Putamen (tissue), 1 donor: ENCODE results near the gene WDR5B.
"Not testable (repeated sequence)": the region's sequence is repeated elsewhere in the genome, so short reads cannot be mapped to it uniquely, and the experiment has no call there.

Experiments used
- DNase-seq: peaks from one replicate; pipeline ENCODE4 v3.0.0-alpha.2; 2016; ENCODE audit warnings: low spot score

Gene WDR5B

GRCh38 chr3:122415762-122416654, at the start of gene WDR5B:
Gene WDR5B, minus strand, starts transcription at chr3:122416062. Its CDS starts 534 bp downstream, at chr3:122415528.
- peak; percentile 97 for DNase-seq

GRCh38 chr3:122464659-122465058, 48.8 kb upstream of the WDR5B start:
- DNase-seq = no peak

GRCh38 chr3:122462406-122462805, 46.5 kb upstream of the WDR5B start:
- no peak for DNase-seq

- DNase-seq = no peak
Observed at GRCh38 chr3:122461806-122462205, 45.9 kb upstream of the WDR5B start.

GRCh38 chr3:122458992-122459391, 43.1 kb upstream of the WDR5B start:
- DNase-seq = peak; percentile 21

GRCh38 chr3:122457706-122458105, 41.8 kb upstream of the WDR5B start:
- DNase-seq = no peak

- no peak for DNase-seq
Observed at GRCh38 chr3:122456074-122456473, 40.2 kb upstream of the WDR5B start.

- no peak for DNase-seq
Observed at GRCh38 chr3:122451371-122451770, 35.5 kb upstream of the WDR5B start.

GRCh38 chr3:122448218-122448617, 32.4 kb upstream of the WDR5B start:
- DNase-seq = not testable (repeated sequence)

GRCh38 chr3:122444491-122444887, 28.6 kb upstream of the WDR5B start:
- not testable (repeated sequence) for DNase-seq

GRCh38 chr3:122443762-122444490, 28.1 kb upstream of the WDR5B start:
- not testable (repeated sequence) for DNase-seq

- no peak for DNase-seq
Observed at GRCh38 chr3:122443090-122443489, 27.2 kb upstream of the WDR5B start.

- DNase-seq = no peak
Observed at GRCh38 chr3:122435950-122436349, 20.1 kb upstream of the WDR5B start.

- no peak for DNase-seq
Observed at GRCh38 chr3:122430371-122430770, 14.5 kb upstream of the WDR5B start.

- DNase-seq = no peak
Observed at GRCh38 chr3:122427857-122428471, 12.1 kb upstream of the WDR5B start.

- no peak for DNase-seq
Observed at GRCh38 chr3:122421836-122422235, 6.0 kb upstream of the WDR5B start.

- no peak for DNase-seq
Observed at GRCh38 chr3:122421101-122421500, 5.2 kb upstream of the WDR5B start.

GRCh38 chr3:122416966-122417365, 1.1 kb upstream of the WDR5B start:
- DNase-seq = no peak

GRCh38 chr3:122415104-122415744, 638 bp downstream of the WDR5B start:
- DNase-seq = peak; percentile 26

GRCh38 chr3:122414391-122414790, 1.5 kb downstream of the WDR5B start:
- DNase-seq = no peak

- no peak for DNase-seq
Observed at GRCh38 chr3:122410639-122411038, 5.2 kb downstream of the WDR5B start.

- no peak for DNase-seq
Observed at GRCh38 chr3:122410111-122410510, 5.8 kb downstream of the WDR5B start.
